IMR-90 (cell line): ENCODE data around the gene LPAR1. TPM values are rescaled to one million over a fixed set of nuclear protein-coding genes. Genes with fewer than 3 reads are reported as not detected.

Source experiments
- ATAC-seq: fragments of 200-7000 bp; cut with Tn5 transposase; 2 replicates; pipeline ENCODE4 v1.9.1; 2020; ENCODE audit warnings: low read depth, mild to moderate bottlenecking, moderate library complexity
- BruUV-seq: library from RNA; stranded (reverse); fragments of 400-500 nt; replicated peaks from 2 replicates; lab custom pipeline; 2021; lab: Mats Ljungman, UMichigan
- CTCF ChIA-PET: fragments of 300-600 bp; formaldehyde crosslinking; extraction: SDS; loops from one replicate; lab custom pipeline; 2021; ENCODE audit warnings: antibody characterized with exemption; lab: Yijun Ruan, JAX
- POLR2A ChIA-PET: fragments of 300-600 bp; sonication (Branson Sonifier 250); formaldehyde crosslinking; loops from one replicate; lab custom pipeline; 2022; ENCODE audit warnings: antibody characterized with exemption; ENCODE audit not compliant: unreplicated experiment; lab: Charles Lee
- DNase-seq: peaks from one replicate; pipeline ENCODE4 v3.0.0; 2013
- H2AFZ ChIP-seq: replicated peaks from 2 replicates; pipeline ENCODE3; 2013; ENCODE audit warnings: low read length, mild to moderate bottlenecking; ENCODE audit not compliant: poor library complexity
- H2AK5ac ChIP-seq: 2 replicates; pipeline ENCODE4 v1.6.1; 2013; ENCODE audit warnings: low read depth, low read length, inconsistent platforms
- H2AK9ac ChIP-seq: replicated peaks from 2 replicates; pipeline ENCODE3; 2013; ENCODE audit warnings: mild to moderate bottlenecking, low read depth, low read length, moderate library complexity; ENCODE audit not compliant: poor library complexity
- H2BK120ac ChIP-seq: 2 replicates; pipeline ENCODE4 v1.6.1; 2013; ENCODE audit warnings: low read depth, low read length, inconsistent platforms
- H2BK15ac ChIP-seq: 3 replicates; pipeline ENCODE4 v1.6.1; 2013; ENCODE audit warnings: low read depth, low read length, inconsistent platforms
- H2BK20ac ChIP-seq: 2 replicates; pipeline ENCODE4 v1.6.1; 2013; ENCODE audit warnings: low read depth, mild to moderate bottlenecking, inconsistent platforms, low read length, moderate library complexity
- H2BK5ac ChIP-seq: 2 replicates; pipeline ENCODE4 v1.6.1; 2013; ENCODE audit warnings: mild to moderate bottlenecking, low read depth, low read length, inconsistent platforms; ENCODE audit not compliant: poor library complexity, severe bottlenecking
- H3K14ac ChIP-seq: replicated peaks from 2 replicates; pipeline ENCODE4 v1.6.1; 2013; ENCODE audit warnings: low read depth, low read length, inconsistent platforms
- H3K18ac ChIP-seq: 2 replicates; pipeline ENCODE4 v1.6.1; 2013; ENCODE audit warnings: low read depth, low read length, control low read depth
- H3K23ac ChIP-seq: 2 replicates; pipeline ENCODE4 v1.6.1; 2013; ENCODE audit warnings: low read depth, low read length, inconsistent platforms
- H3K27ac ChIP-seq: 2 replicates; pipeline ENCODE4 v1.5.1; 2013; ENCODE audit warnings: mild to moderate bottlenecking, control low read depth, low read length; ENCODE audit not compliant: insufficient read depth
- H3K27me3 ChIP-seq: 2 replicates; pipeline ENCODE4 v1.6.1; 2013; ENCODE audit warnings: low read length; ENCODE audit not compliant: control insufficient read depth, insufficient read depth
- H3K36me3 ChIP-seq: 2 replicates; pipeline ENCODE4 v1.6.1; 2013; ENCODE audit warnings: low read length, mixed read lengths; ENCODE audit not compliant: control insufficient read depth, insufficient read depth
- H3K4ac ChIP-seq: 2 replicates; pipeline ENCODE4 v1.6.1; 2013; ENCODE audit warnings: low read depth, low read length, inconsistent platforms
- H3K4me1 ChIP-seq: 2 replicates; pipeline ENCODE4 v1.6.1; 2013; ENCODE audit warnings: low read length, mixed read lengths; ENCODE audit not compliant: control insufficient read depth, insufficient read depth
- H3K4me2 ChIP-seq: 2 replicates; pipeline ENCODE4 v1.6.1; 2013; ENCODE audit warnings: low read depth, mild to moderate bottlenecking, control low read depth, low read length, moderate library complexity
- H3K4me3 ChIP-seq: 2 replicates; pipeline ENCODE4 v1.5.1; 2013; ENCODE audit warnings: low read depth, mild to moderate bottlenecking, control low read depth, low read length, moderate library complexity; ENCODE audit not compliant: insufficient read depth
- H3K56ac ChIP-seq: 2 replicates; pipeline ENCODE4 v1.6.1; 2013; ENCODE audit warnings: low read length, inconsistent platforms; ENCODE audit not compliant: insufficient read depth; ENCODE audit errors: extremely low read depth
- H3K79me1 ChIP-seq, 2 experiments: 2 replicates each; pipeline ENCODE4 v1.6.1; 2013; ENCODE audit warnings: low read length in 2 of 2, inconsistent platforms in 1 of 2, low read depth in 1 of 2
- H3K9ac ChIP-seq: 2 replicates; pipeline ENCODE4 v1.6.1; 2013; ENCODE audit warnings: low read depth, low read length, control low read depth
- H3K9me1 ChIP-seq: 2 replicates; pipeline ENCODE4 v1.6.1; 2013; ENCODE audit warnings: low read length, inconsistent platforms; ENCODE audit not compliant: insufficient read depth
- H3K9me3 ChIP-seq: 2 replicates; pipeline ENCODE4 v1.6.1; 2013; ENCODE audit warnings: low read length; ENCODE audit not compliant: control insufficient read depth, insufficient read depth
- H4K20me1 ChIP-seq: 2 replicates; pipeline ENCODE4 v1.6.1; 2013; ENCODE audit warnings: low read length, inconsistent platforms; ENCODE audit not compliant: insufficient read depth
- H4K5ac ChIP-seq: 2 replicates; pipeline ENCODE4 v1.6.1; 2013; ENCODE audit warnings: mild to moderate bottlenecking, low read depth, low read length, control low read depth
- H4K8ac ChIP-seq, 2 experiments: 2 replicates each; pipeline ENCODE4 v1.6.1; 2013; ENCODE audit warnings: low read depth in 2 of 2, low read length in 2 of 2, control low read depth in 1 of 2, inconsistent platforms in 1 of 2
- H4K91ac ChIP-seq: 2 replicates; pipeline ENCODE4 v1.6.1; 2013; ENCODE audit warnings: low read depth, low read length, inconsistent platforms; ENCODE audit not compliant: insufficient read depth
- BHLHE40 ChIP-seq: fragments of 150-350 bp; IDR thresholded peaks from 2 replicates; pipeline ENCODE4 v1.6.1; 2016; ENCODE audit warnings: mild to moderate bottlenecking, low read depth, low read length
- CEBPB ChIP-seq: IDR thresholded peaks from 2 replicates; pipeline ENCODE4 v1.6.1; 2012; ENCODE audit warnings: low read depth, low read length, improper control_type of control experiment
- CTCF ChIP-seq: conservative IDR thresholded peaks from 2 replicates; pipeline ENCODE4 v1.5.1; 2012; ENCODE audit warnings: mild to moderate bottlenecking, low read depth, low read length, improper control_type of control experiment
- ELK1 ChIP-seq: fragments of 150-350 bp; IDR thresholded peaks from 2 replicates; pipeline ENCODE4 v1.6.1; 2016; ENCODE audit warnings: low read depth, mild to moderate bottlenecking, low read length, moderate library complexity, borderline replicate concordance
- FOS ChIP-seq: fragments of 150-350 bp; IDR thresholded peaks from 2 replicates; pipeline ENCODE4 v1.6.1; 2016; ENCODE audit warnings: low read depth, low read length
- MAFK ChIP-seq: IDR thresholded peaks from 2 replicates; pipeline ENCODE4 v1.6.1; 2012; ENCODE audit warnings: low read depth, low read length, improper control_type of control experiment
- MXI1 ChIP-seq: IDR thresholded peaks from 2 replicates; pipeline ENCODE4 v1.6.1; 2012; ENCODE audit warnings: low read depth, mild to moderate bottlenecking, low read length, moderate library complexity, borderline replicate concordance
- NFE2L2 ChIP-seq: fragments of 150-350 bp; IDR thresholded peaks from 2 replicates; pipeline ENCODE4 v1.6.1; 2016; ENCODE audit warnings: low read depth, mild to moderate bottlenecking, low read length
- RAD21 ChIP-seq: IDR thresholded peaks from 2 replicates; pipeline ENCODE4 v1.6.1; 2012; ENCODE audit warnings: low read length, improper control_type of control experiment
- RCOR1 ChIP-seq: IDR thresholded peaks from 2 replicates; pipeline ENCODE4 v1.6.1; 2012; ENCODE audit warnings: mild to moderate bottlenecking, low read length, improper control_type of control experiment; ENCODE audit not compliant: insufficient replicate concordance
- RFX5 ChIP-seq: IDR thresholded peaks from 2 replicates; pipeline ENCODE4 v1.8.0; 2012; ENCODE audit warnings: low read depth, mild to moderate bottlenecking, low read length, moderate library complexity
- SMC3 ChIP-seq: fragments of 150-350 bp; IDR thresholded peaks from 2 replicates; pipeline ENCODE4 v1.6.1; 2016; ENCODE audit warnings: low read depth, mild to moderate bottlenecking, antibody characterized with exemption, low read length, moderate library complexity
- WGBS, 2 experiments: methylation state at CpG; one replicate each; pipeline versions ENCODE4 v1.1.5 to v1.1.7; 2013; ENCODE audit warnings: missing lambda C conversion rate in 2 of 2; ENCODE audit not compliant: insufficient read length in 1 of 2; ENCODE audit errors: extremely low coverage in 2 of 2; 5-methylcytosine and 5-hydroxymethylcytosine counted together
- dilution Hi-C: fragments of 300-500 bp; cut with HindIII; formaldehyde crosslinking; loops from one replicate; pipeline ENCODE4 v1.14.3; 2018; ENCODE audit warnings: low sequenced_read_pairs; ENCODE audit not compliant: unreplicated experiment
- in situ Hi-C: fragments of 300-500 bp; cut with MboI; formaldehyde crosslinking; loops from 3 replicates; pipeline ENCODE4 v1.14.3; 2019; ENCODE audit warnings: low sequenced_read_pairs, inconsistent platforms, mixed read lengths
- intact Hi-C: fragments of 100-400 bp; cut with micrococcal nuclease; formaldehyde crosslinking; loops from 2 replicates; pipeline ENCODE4 v1.10.0; 2022
- polyA plus RNA-seq, 3 experiments: library from polyadenylated mRNA; depleted of rRNA; stranded (reverse); fragments of >200 nt; gene quantifications; 2 replicates each; pipeline ENCODE4 v1.2.3, GENCODE V29; 2012; ENCODE audit warnings: low replicate concordance in 1 of 3
- total RNA-seq: library from RNA; depleted of rRNA; stranded (reverse); fragments of >200 nt; gene quantifications from 2 replicates; pipeline ENCODE4 v1.2.3, GENCODE V29; 2012

LPAR1 gene
- total and polyA plus RNA-seq, 2 of the 4 experiments (the other 2 are of a cell fraction): 171 to 315 TPM

- peaks cover 41% of the 10 kb centered on the region for H3K9me1 ChIP-seq
- H2BK5ac ChIP-seq: no peak overlapping the region
- ATAC-seq (no peak), DNase-seq (no peak)
- ChIA-PET CTCF (no interaction called here), POLR2A (no interaction called here)
- H3K36me3 ChIP-seq: peaks cover 1% of the 10 kb centered on the region; the same call in 1 of the 2 replicates
- H2AK9ac ChIP-seq: no peak overlapping the region
- in situ Hi-C loops: loop anchor here (10.0 kb wide), 1 partner anchor 369 kb away; no protein-coding TSS in a partner anchor
- H4K5ac ChIP-seq: no peak overlapping the region
- no peak overlapping the region for H4K91ac ChIP-seq
- no TSS peak for BruUV-seq
- no peak overlapping the region for H3K14ac ChIP-seq
- no peak overlapping the region for H3K18ac ChIP-seq
- no peak overlapping the region for H2BK120ac ChIP-seq
- dilution Hi-C loops: no loop called here
- no peak overlapping the region; the same call in 1 of the 2 replicates for H2AK5ac ChIP-seq
- no peak overlapping the region; the same call in 1 of the 2 replicates for H3K23ac ChIP-seq
- H3K4ac ChIP-seq: no peak overlapping the region
- no peak overlapping the region for H2BK15ac ChIP-seq
- H3K56ac ChIP-seq: no peak overlapping the region
- intact Hi-C loops: no loop called here
- H3K9me3 ChIP-seq: no peaks in the 10 kb centered on the region
- no peak overlapping the region for H4K8ac ChIP-seq
- peaks cover 93% of the 10 kb centered on the region for H4K20me1 ChIP-seq
- H2AFZ ChIP-seq: no peak overlapping the region
- H3K4me1 ChIP-seq: peaks cover 15% of the 10 kb centered on the region
- no peak overlapping the region for H2BK20ac ChIP-seq
- H3K27me3 ChIP-seq: no peaks in the 10 kb centered on the region
- H3K4me2 ChIP-seq: no peak overlapping the region
- peaks cover 21 to 75% of the 10 kb centered on the region in 2 experiments for H3K79me1 ChIP-seq
- H3K4me3 ChIP-seq: no peak overlapping the region
- H3K9ac ChIP-seq: no peak overlapping the region
- WGBS, 2 experiments: no CpG with 5 or more reads among the region's 1 CpG
- no peak for TF ChIP-seq RAD21
- no peak for TF ChIP-seq NFE2L2
- no peak for TF ChIP-seq RFX5
- TF ChIP-seq MXI1: no peak
- no peak for TF ChIP-seq ELK1
- TF ChIP-seq FOS: no peak
- no peak for TF ChIP-seq SMC3
- no peak for TF ChIP-seq RCOR1
- TF ChIP-seq BHLHE40: no peak
- TF ChIP-seq MAFK: no peak
- no peak for TF ChIP-seq CEBPB
- no peak for TF ChIP-seq CTCF
- H3K27ac ChIP-seq: no peak overlapping the region
These were observed 24.6 kb downstream of the LPAR1 start for GRCh38 chr9:111013707-111014106.
